Fibroblast of the aortic adventitia (primary cell): Measurements from ENCODE around the gene PHEX. TPM values are rescaled to one million over a fixed set of nuclear protein-coding genes. Genes with fewer than 3 reads are reported as not detected.

Experiments
- DNase-seq: peaks from one replicate; pipeline ENCODE4 v3.0.0-alpha.2; 2010; ENCODE audit warnings: low read depth
- H3K4me3 ChIP-seq: 2 replicates; pipeline ENCODE4 v1.5.1; 2011; ENCODE audit warnings: low read depth, mild to moderate bottlenecking, control low read depth, low read length, moderate library complexity
- total RNA-seq: library from RNA; depleted of rRNA; stranded (reverse); fragments of >200 nt; gene quantifications from 2 replicates; pipeline ENCODE4 v1.2.3, GENCODE V29; 2012; ENCODE audit warnings: low replicate concordance
- TF ChIP-seq, protein P1 (sequence below): IDR thresholded peaks from 2 replicates; pipeline ENCODE4 v1.5.1; 2011; ENCODE audit warnings: mild to moderate bottlenecking, low read length, control low read depth, inconsistent platforms; ENCODE audit not compliant: insufficient read depth

Gene PHEX
- total RNA-seq, 1 donor, result 6.7 TPM

DNA sequence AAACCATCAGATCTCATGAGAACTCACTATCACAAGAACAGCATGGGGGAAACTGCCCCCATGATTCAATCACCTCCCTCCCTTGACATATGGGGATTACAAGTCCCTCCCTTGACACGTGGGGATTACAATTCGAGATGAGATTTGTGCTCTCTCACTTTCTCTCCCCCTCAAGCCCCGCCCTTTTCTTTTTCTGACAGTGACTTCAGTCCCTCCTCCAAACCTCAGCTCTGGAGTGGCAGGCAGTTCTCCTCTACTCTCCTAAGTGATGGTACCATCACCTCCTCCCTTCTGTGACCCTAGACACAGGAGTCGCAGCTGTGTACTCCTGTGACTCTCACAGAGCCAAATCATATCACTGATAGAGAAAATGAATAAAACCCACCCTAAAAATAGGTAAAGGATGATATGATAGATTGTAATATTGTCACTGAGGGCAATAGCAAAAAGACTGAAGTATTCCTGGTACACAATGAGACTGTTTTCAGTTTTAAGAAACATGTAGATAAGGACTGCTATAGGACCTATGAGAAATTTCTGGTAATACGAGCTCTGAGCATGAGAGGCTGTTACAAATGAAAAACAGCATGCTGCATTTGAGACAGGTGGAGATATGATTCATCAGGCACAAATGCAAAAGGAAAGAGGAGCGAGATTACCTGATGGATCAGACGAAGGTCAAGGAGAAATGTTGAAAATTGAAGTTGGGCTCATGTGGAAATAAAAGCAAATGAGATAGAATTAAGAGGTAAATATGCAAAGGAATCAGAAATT is 139.3 kb downstream of the PHEX start:
- no peak overlapping the region for H3K4me3 ChIP-seq
- TF ChIP-seq, protein P1, sequence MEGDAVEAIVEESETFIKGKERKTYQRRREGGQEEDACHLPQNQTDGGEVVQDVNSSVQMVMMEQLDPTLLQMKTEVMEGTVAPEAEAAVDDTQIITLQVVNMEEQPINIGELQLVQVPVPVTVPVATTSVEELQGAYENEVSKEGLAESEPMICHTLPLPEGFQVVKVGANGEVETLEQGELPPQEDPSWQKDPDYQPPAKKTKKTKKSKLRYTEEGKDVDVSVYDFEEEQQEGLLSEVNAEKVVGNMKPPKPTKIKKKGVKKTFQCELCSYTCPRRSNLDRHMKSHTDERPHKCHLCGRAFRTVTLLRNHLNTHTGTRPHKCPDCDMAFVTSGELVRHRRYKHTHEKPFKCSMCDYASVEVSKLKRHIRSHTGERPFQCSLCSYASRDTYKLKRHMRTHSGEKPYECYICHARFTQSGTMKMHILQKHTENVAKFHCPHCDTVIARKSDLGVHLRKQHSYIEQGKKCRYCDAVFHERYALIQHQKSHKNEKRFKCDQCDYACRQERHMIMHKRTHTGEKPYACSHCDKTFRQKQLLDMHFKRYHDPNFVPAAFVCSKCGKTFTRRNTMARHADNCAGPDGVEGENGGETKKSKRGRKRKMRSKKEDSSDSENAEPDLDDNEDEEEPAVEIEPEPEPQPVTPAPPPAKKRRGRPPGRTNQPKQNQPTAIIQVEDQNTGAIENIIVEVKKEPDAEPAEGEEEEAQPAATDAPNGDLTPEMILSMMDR, result no peak
- DNase-seq, result no peak

GRCh38 chrX:22173966-22174365 is 141.8 kb downstream of the PHEX start:
- no peak overlapping the region for H3K4me3 ChIP-seq
- TF ChIP-seq, protein P1, result no peak
- no peak for DNase-seq

- peak; percentile 48 for DNase-seq
- TF ChIP-seq, protein P1, result no peak
- H3K4me3 ChIP-seq, result no peak overlapping the region
These were observed 145.9 kb downstream of the PHEX start for GRCh38 chrX:22177950-22178515.

DNA sequence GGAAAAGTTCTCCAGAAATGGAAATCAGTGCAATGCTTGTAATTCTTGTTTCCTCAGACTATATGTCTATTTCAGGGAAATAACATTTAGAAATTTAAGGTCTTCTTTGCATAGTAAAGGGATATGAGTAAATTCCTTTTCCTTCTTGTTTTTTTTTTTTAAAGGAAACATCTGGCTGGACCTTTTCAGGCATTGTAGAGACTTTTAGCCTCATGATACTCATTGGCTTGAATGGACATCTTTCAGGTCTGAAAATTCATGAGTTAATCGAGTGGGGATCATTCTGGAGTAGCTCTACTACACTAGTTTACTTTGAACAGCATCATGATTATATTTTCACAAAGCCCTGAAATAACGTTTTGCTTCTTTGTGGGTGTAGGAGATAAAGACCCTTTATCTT is 152.0 kb downstream of the PHEX start:
- H3K4me3 ChIP-seq, result no peak overlapping the region
- TF ChIP-seq, protein P1, result no peak
- DNase-seq, result no peak

DNA sequence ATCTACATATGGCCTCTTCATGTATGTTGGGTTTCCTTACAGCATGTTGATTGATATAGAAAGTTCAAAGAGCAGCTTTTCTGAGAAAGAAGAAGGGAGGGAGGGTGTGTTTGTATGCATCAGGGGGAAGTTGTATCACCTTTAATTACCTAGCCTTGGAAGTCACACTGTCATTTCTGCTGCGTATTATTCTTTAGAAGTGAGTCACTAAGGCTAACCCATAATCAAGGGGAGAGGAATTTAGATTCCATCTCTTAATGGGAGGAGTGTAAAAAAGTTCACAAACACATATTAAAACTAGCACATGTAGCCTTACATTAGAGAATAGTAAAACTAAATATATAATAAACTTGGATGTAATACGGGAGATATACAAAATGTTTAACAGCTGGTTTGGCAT is 154.0 kb downstream of the PHEX start:
- TF ChIP-seq, protein P1, result no peak
- no peak for DNase-seq
- no peak overlapping the region for H3K4me3 ChIP-seq

DNA sequence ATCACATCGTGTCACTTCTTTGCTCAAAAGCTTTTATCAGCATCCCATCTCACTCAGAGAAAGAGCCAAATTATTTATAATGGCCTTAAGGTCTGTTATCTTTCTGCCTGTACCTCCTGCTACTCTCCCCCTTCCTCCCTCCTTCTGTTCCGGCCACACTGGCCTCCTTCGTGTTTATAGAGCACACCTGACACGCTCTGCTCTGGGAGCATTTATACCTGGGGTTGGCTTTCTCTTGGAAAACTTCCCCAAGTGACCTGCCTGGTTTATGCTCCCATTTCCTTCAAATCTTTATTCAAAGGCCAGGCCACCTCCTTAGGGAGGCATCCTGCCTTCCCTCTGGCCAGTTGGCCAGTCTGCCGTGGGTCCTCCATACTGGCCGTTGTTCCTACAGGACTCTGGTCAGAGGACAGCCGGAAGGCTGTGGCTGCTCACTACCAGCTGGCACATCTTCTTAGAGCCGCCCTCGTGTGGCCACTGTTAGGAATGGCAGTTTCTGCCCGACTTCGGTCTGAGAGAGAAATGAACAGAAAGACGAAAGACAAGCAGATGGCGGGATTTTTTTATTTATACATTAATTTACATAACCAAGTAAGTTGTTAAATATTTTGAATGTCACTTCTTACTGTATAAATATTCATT is 160.4 kb downstream of the PHEX start:
- no peak overlapping the region for H3K4me3 ChIP-seq
- TF ChIP-seq, protein P1, result peak; percentile 77
- DNase-seq, result peak; percentile 64
